ENCODE data around the gene FOXM1.

The FOXM1 gene

GRCh38 chr12:2919249-2919648 is 42.3 kb upstream of the FOXM1 start (continued):
- no peak for TF ChIP-seq POU6F1 (CRISPR knock-in tag; IDR thresholded peaks at IDR 0.05; ENCODE audit: borderline replicate concordance, low read depth)

- TF ChIP-seq POU6F1 (CRISPR knock-in tag; IDR thresholded peaks at IDR 0.05; ENCODE audit: borderline replicate concordance, low read depth): no peak
- no peak for TF ChIP-seq CSRNP3 (CRISPR knock-in tag; IDR thresholded peaks at IDR 0.05)
- no peak for TF ChIP-seq CREB5 (CRISPR knock-in tag; IDR thresholded peaks at IDR 0.05; ENCODE audit: low read depth)
- TF ChIP-seq ZNF70 (CRISPR knock-in tag; IDR thresholded peaks at IDR 0.05): no peak
- TF ChIP-seq TCF4 (CRISPR knock-in tag; IDR thresholded peaks at IDR 0.05; ENCODE audit: borderline replicate concordance): no peak
- no peak for TF ChIP-seq SNAI2 (CRISPR knock-in tag; IDR thresholded peaks at IDR 0.05)
- no peak for TF ChIP-seq OSR1 (CRISPR knock-in tag; IDR thresholded peaks at IDR 0.05)
- TF ChIP-seq BACH2 (CRISPR knock-in tag; IDR thresholded peaks at IDR 0.05; ENCODE audit: borderline replicate concordance): no peak
- no peak for TF ChIP-seq ARNTL (CRISPR knock-in tag; IDR thresholded peaks at IDR 0.05; ENCODE audit: borderline replicate concordance, low read depth)
- no peak for TF ChIP-seq CSDC2 (CRISPR knock-in tag; IDR thresholded peaks at IDR 0.05)
- TF ChIP-seq PATZ1 (CRISPR knock-in tag; IDR thresholded peaks at IDR 0.05; ENCODE audit: borderline replicate concordance): no peak
- no peak for ATAC-seq
Measured at GRCh38 chr12:2912216-2912575, 35.2 kb upstream of the FOXM1 start.

- ATAC-seq: no peak
- no peak for TF ChIP-seq PATZ1 (CRISPR knock-in tag; IDR thresholded peaks at IDR 0.05; ENCODE audit: borderline replicate concordance)
- no peak for TF ChIP-seq CREB5 (CRISPR knock-in tag; IDR thresholded peaks at IDR 0.05; ENCODE audit: low read depth)
- TF ChIP-seq RARB (CRISPR knock-in tag; IDR thresholded peaks at IDR 0.05): no peak
- TF ChIP-seq ZFP30 (CRISPR knock-in tag; IDR thresholded peaks at IDR 0.05): no peak
- TF ChIP-seq SNAI2 (CRISPR knock-in tag; IDR thresholded peaks at IDR 0.05): no peak
- no peak for TF ChIP-seq TOX (CRISPR knock-in tag; IDR thresholded peaks at IDR 0.05; ENCODE audit: borderline replicate concordance)
- TF ChIP-seq TSHZ2 (CRISPR knock-in tag; IDR thresholded peaks at IDR 0.05): no peak
- no peak for TF ChIP-seq POU6F1 (CRISPR knock-in tag; IDR thresholded peaks at IDR 0.05; ENCODE audit: borderline replicate concordance, low read depth)
- no peak for TF ChIP-seq ZNF8 (CRISPR knock-in tag; IDR thresholded peaks at IDR 0.05)
- TF ChIP-seq CSDC2 (CRISPR knock-in tag; IDR thresholded peaks at IDR 0.05): no peak
- TF ChIP-seq OSR1 (CRISPR knock-in tag; IDR thresholded peaks at IDR 0.05): no peak
- no peak for TF ChIP-seq ISL1 (CRISPR knock-in tag; IDR thresholded peaks at IDR 0.05)
- no peak for TF ChIP-seq CSRNP3 (CRISPR knock-in tag; IDR thresholded peaks at IDR 0.05)
- TF ChIP-seq BACH2 (CRISPR knock-in tag; IDR thresholded peaks at IDR 0.05; ENCODE audit: borderline replicate concordance): no peak
- no peak for TF ChIP-seq TCF4 (CRISPR knock-in tag; IDR thresholded peaks at IDR 0.05; ENCODE audit: borderline replicate concordance)
- TF ChIP-seq ZC3H10 (CRISPR knock-in tag; IDR thresholded peaks at IDR 0.05): no peak
Measured at GRCh38 chr12:2904260-2904659, 27.3 kb upstream of the FOXM1 start.

All from SK-N-SH treated with all-trans-retinoic acid at 6 μM for 48 hours (cell line).